Smooth muscle cell (in vitro differentiated cells): ENCODE measurements around the gene EPHA3. TPM values are rescaled to one million over a fixed set of nuclear protein-coding genes. Genes with fewer than 3 reads are reported as not detected.

Experiments
- DNase-seq: peaks from one replicate; lab custom pipeline; 2025; ENCODE audit not compliant: unreplicated experiment; lab: John Stamatoyannopoulos, UW
- H2AFZ ChIP-seq: fragments of 200-600 bp; sonication (generic); 2 replicates; pipeline ENCODE4 v1.6.0; 2016; ENCODE audit warnings: antibody characterized with exemption, low read depth, mild to moderate bottlenecking
- H3F3A ChIP-seq: fragments of 200-600 bp; sonication (generic); 2 replicates; pipeline ENCODE4 v1.6.0; 2017; ENCODE audit warnings: antibody characterized with exemption, low read depth
- H3K27ac ChIP-seq: fragments of 200-600 bp; sonication (generic); 2 replicates; pipeline ENCODE4 v1.5.1; 2016; ENCODE audit warnings: low read depth, mild to moderate bottlenecking
- H3K27me3 ChIP-seq: fragments of 200-600 bp; sonication (generic); 2 replicates; pipeline ENCODE4 v1.6.1; 2016; ENCODE audit warnings: low read depth, mild to moderate bottlenecking
- H3K36me3 ChIP-seq: fragments of 200-600 bp; sonication (generic); 2 replicates; pipeline ENCODE4 v1.5.1; 2016; ENCODE audit warnings: low read depth
- H3K4me1 ChIP-seq: fragments of 200-600 bp; sonication (generic); 2 replicates; pipeline ENCODE4 v1.5.1; 2016; ENCODE audit warnings: low read depth
- H3K4me2 ChIP-seq: fragments of 200-600 bp; sonication (generic); 2 replicates; pipeline ENCODE4 v1.6.0; 2016; ENCODE audit warnings: mild to moderate bottlenecking
- H3K4me3 ChIP-seq: fragments of 200-600 bp; sonication (generic); 2 replicates; pipeline ENCODE4 v1.5.1; 2016; ENCODE audit warnings: mild to moderate bottlenecking
- H3K79me2 ChIP-seq: fragments of 200-600 bp; sonication (generic); 2 replicates; pipeline ENCODE4 v1.6.0; 2016; ENCODE audit warnings: low read depth, mild to moderate bottlenecking
- H3K9ac ChIP-seq: fragments of 200-600 bp; sonication (generic); 2 replicates; pipeline ENCODE4 v1.6.0; 2016; ENCODE audit warnings: low read depth
- H3K9me3 ChIP-seq: fragments of 200-600 bp; sonication (generic); replicated peaks from 2 replicates; pipeline ENCODE4 v1.5.1; 2016; ENCODE audit warnings: low read depth
- H4K20me1 ChIP-seq: fragments of 200-600 bp; sonication (generic); 2 replicates; pipeline ENCODE4 v1.6.0; 2016; ENCODE audit warnings: low read depth
- WGBS: methylation state at CpG from one replicate; pipeline ENCODE4 v1.1.7; 2016; ENCODE audit warnings: low lambda C conversion rate; 5-methylcytosine and 5-hydroxymethylcytosine counted together
- polyA plus RNA-seq: library from polyadenylated mRNA; unstranded; fragments of >200 nt; fragmentation: Nextera tagmentation; extraction: Ambion mirVana; gene quantifications from 2 replicates; pipeline ENCODE4 v1.2.1, GENCODE V29; 2016
- total RNA-seq: library from RNA; depleted of rRNA; stranded (reverse); fragments of >200 nt; gene quantifications from 2 replicates; pipeline ENCODE4 v1.2.3, GENCODE V29; 2014
- TF ChIP-seq, protein P1 (sequence below): fragments of 200-600 bp; sonication (generic); IDR thresholded peaks from 2 replicates; pipeline ENCODE4 v1.5.1; 2017; ENCODE audit warnings: borderline replicate concordance, mild to moderate bottlenecking, antibody characterized with exemption; ENCODE audit not compliant: insufficient read depth, poor library complexity, severe bottlenecking

The EPHA3 gene
- total and polyA plus RNA-seq, 2 experiments from 2014 or later = 0.62 to 1.7 TPM

DNA sequence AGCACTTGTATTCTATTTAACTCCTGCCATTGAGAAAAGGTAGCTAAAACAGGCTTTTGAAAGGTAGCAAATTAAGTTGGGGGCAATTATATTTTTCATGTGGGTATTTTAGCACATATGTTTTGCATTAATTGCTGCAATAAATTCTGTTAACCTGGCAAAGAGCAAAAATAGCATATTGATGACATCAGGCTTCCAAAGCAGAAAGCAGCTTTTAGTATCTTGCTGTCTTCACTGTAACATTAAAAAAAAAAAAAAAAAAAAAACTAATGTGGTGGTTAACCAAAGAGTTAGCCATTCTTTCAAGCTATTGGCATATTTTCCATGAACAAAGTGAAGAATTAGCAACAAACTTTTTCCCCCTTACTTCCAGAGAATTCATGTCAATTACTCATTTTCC, 9.1 kb downstream of the EPHA3 start:
- Histone ChIP-seq H2AFZ (no peak overlapping the region), H4K20me1 (no peaks in the 10 kb centered on the region), H3K4me3 (no peak overlapping the region), H3K9me3 (no peaks in the 10 kb centered on the region), H3K4me2 (peak overlapping the region; percentile 74), H3K4me1 (peaks cover 13% of the 10 kb centered on the region), H3F3A (no peaks in the 10 kb centered on the region), H3K27me3 (peaks cover 26% of the 10 kb centered on the region), H3K36me3 (no peaks in the 10 kb centered on the region), H3K9ac (no peak overlapping the region), H3K27ac (peak overlapping the region; percentile 46), H3K79me2 (no peaks in the 10 kb centered on the region)
- TF ChIP-seq, protein P1, sequence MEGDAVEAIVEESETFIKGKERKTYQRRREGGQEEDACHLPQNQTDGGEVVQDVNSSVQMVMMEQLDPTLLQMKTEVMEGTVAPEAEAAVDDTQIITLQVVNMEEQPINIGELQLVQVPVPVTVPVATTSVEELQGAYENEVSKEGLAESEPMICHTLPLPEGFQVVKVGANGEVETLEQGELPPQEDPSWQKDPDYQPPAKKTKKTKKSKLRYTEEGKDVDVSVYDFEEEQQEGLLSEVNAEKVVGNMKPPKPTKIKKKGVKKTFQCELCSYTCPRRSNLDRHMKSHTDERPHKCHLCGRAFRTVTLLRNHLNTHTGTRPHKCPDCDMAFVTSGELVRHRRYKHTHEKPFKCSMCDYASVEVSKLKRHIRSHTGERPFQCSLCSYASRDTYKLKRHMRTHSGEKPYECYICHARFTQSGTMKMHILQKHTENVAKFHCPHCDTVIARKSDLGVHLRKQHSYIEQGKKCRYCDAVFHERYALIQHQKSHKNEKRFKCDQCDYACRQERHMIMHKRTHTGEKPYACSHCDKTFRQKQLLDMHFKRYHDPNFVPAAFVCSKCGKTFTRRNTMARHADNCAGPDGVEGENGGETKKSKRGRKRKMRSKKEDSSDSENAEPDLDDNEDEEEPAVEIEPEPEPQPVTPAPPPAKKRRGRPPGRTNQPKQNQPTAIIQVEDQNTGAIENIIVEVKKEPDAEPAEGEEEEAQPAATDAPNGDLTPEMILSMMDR = no peak
- DNase-seq = no peak

DNA sequence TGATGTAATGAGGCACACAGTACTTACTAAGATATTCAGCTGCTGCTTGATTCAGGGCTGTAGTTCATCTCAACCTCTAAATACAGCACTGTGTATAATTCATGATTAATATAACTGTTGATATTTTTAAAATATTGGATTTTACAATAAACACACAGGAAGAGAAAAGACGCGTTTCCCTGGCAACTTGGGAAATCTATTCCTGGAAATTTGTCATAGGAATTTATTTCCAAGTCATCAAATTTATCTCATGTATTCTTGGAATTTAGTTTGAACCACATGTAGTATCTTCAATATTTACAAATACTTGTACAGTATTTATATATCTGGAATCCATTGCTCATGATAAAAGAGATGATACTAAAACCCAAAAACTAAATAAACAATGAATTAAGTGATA, 30.6 kb downstream of the EPHA3 start:
- 75% methylated on average over 2 of the region's 2 CpGs for WGBS
- H3K4me1 ChIP-seq = no peaks in the 10 kb centered on the region
- no peaks in the 10 kb centered on the region for H3K79me2 ChIP-seq
- no peak overlapping the region for H3K4me2 ChIP-seq
- H3K27me3 ChIP-seq = no peaks in the 10 kb centered on the region
- H2AFZ ChIP-seq = no peak overlapping the region
- TF ChIP-seq, protein P1 = no peak
- H3K9ac ChIP-seq = no peak overlapping the region
- no peaks in the 10 kb centered on the region for H4K20me1 ChIP-seq
- no peaks in the 10 kb centered on the region for H3F3A ChIP-seq
- no peak for DNase-seq
- H3K36me3 ChIP-seq = no peaks in the 10 kb centered on the region
- H3K4me3 ChIP-seq = no peak overlapping the region
- H3K27ac ChIP-seq = no peak overlapping the region
- no peaks in the 10 kb centered on the region for H3K9me3 ChIP-seq

DNA sequence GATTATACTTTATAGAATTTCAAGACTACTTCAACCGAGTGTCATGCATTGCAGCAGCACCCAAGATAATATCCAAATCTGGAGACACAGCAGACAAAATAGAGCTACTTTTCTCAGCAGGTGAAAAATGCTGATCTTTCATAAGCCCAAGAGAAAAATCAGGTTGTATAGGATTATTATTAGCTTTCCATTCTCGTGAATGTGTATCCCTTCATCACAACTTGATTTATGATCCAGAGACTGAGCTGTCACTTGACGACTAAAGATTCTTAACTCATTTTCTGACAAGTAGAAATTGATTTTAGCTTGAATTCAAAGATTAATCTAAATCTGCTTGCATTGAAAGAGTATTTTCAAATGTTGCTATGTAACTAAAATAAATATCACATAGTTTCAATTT, 32.4 kb downstream of the EPHA3 start:
- Histone ChIP-seq H3K9me3 (no peaks in the 10 kb centered on the region), H3F3A (no peaks in the 10 kb centered on the region), H3K9ac (no peak overlapping the region), H3K36me3 (no peaks in the 10 kb centered on the region), H3K4me3 (no peak overlapping the region), H2AFZ (no peak overlapping the region), H4K20me1 (no peaks in the 10 kb centered on the region), H3K4me1 (no peaks in the 10 kb centered on the region), H3K4me2 (no peak overlapping the region), H3K79me2 (no peaks in the 10 kb centered on the region), H3K27ac (no peak overlapping the region), H3K27me3 (no peaks in the 10 kb centered on the region)
- TF ChIP-seq, protein P1 = no peak
- WGBS = 83% methylated on average over 3 of the region's 3 CpGs
- DNase-seq = no peak

DNA sequence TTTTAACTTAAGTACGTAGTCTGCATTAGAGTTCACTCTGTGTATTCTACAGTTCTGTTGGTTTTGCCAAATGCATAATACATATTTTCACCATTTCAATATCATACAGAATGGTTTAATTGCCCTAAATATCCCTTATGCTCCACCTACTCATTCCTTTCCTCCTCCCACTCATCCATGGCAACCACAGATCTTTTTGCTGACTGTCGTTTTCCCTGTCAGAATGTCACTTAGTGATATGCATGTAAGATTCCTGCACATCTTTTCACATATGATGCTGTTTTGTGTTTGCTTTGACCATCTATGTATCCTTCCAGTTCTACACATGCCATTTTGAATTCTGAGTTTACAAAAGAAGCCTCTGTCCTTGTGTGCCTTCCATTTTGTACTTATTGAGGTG, 36.7 kb downstream of the EPHA3 start:
- Histone ChIP-seq H3K4me3 (no peak overlapping the region), H3K27ac (no peak overlapping the region), H3K27me3 (no peaks in the 10 kb centered on the region), H2AFZ (peak overlapping the region; percentile 3), H3K79me2 (no peaks in the 10 kb centered on the region), H3K9ac (no peak overlapping the region), H3K36me3 (no peaks in the 10 kb centered on the region), H4K20me1 (no peaks in the 10 kb centered on the region), H3K9me3 (no peaks in the 10 kb centered on the region), H3K4me1 (no peaks in the 10 kb centered on the region), H3F3A (no peaks in the 10 kb centered on the region), H3K4me2 (no peak overlapping the region)
- TF ChIP-seq, protein P1 = no peak
- WGBS = 81% methylated on average over 2 of the region's 2 CpGs
- no peak for DNase-seq
